ENCODE data around the gene PCED1B.

GRCh38 chr12:47147739-47148138, 68.3 kb downstream of the PCED1B start:
- TF ChIP-seq CTCF (IDR thresholded peaks at IDR 0.05; ENCODE audit: poor library complexity) (no peak), EZH2 (IDR thresholded peaks at IDR 0.05; ENCODE audit: borderline replicate concordance) (no peak), EZH2phosphoT487 (IDR thresholded peaks at IDR 0.05; ENCODE audit: low read depth, severe bottlenecking, unreplicated experiment) (no peak)
